PFSK-1 (cell line): ENCODE measurements around the gene PIK3R4.

ENCODE experiments used
- FOXP2 ChIP-seq: optimal IDR thresholded peaks from 2 replicates; pipeline ENCODE3; 2011; ENCODE audit warnings: borderline replicate concordance, control low read depth, inconsistent platforms; ENCODE audit not compliant: insufficient read depth; ENCODE audit errors: extremely low read length, extremely low read depth
- POLR2AphosphoS5 ChIP-seq: IDR thresholded peaks from 2 replicates; pipeline ENCODE4 v1.6.1; 2012; ENCODE audit warnings: low read depth, mild to moderate bottlenecking, control low read depth, low read length, moderate library complexity
- SIN3A ChIP-seq: IDR thresholded peaks from 2 replicates; pipeline ENCODE4 v1.6.1; 2012; ENCODE audit warnings: mild to moderate bottlenecking, low read length, moderate library complexity, borderline replicate concordance; ENCODE audit not compliant: insufficient read depth
- TAF1 ChIP-seq: IDR thresholded peaks from 2 replicates; pipeline ENCODE4 v1.6.1; 2012; ENCODE audit warnings: low read length, control low read depth, borderline replicate concordance; ENCODE audit not compliant: insufficient read depth
- TF ChIP-seq, protein P1 (sequence below), 2 experiments: IDR thresholded peaks; 2 replicates each; pipeline versions ENCODE4 v1.6.1 to v1.8.0; 2011 to 2012; ENCODE audit warnings: low read depth in 2 of 2, low read length in 2 of 2, control low read depth in 1 of 2, inconsistent platforms in 1 of 2, mild to moderate bottlenecking in 1 of 2, moderate library complexity in 1 of 2; ENCODE audit not compliant: insufficient read depth in 1 of 2

- TF ChIP-seq POLR2AphosphoS5, result no peak
- no peak for TF ChIP-seq TAF1
- no peak for TF ChIP-seq SIN3A
- TF ChIP-seq, protein P1, sequence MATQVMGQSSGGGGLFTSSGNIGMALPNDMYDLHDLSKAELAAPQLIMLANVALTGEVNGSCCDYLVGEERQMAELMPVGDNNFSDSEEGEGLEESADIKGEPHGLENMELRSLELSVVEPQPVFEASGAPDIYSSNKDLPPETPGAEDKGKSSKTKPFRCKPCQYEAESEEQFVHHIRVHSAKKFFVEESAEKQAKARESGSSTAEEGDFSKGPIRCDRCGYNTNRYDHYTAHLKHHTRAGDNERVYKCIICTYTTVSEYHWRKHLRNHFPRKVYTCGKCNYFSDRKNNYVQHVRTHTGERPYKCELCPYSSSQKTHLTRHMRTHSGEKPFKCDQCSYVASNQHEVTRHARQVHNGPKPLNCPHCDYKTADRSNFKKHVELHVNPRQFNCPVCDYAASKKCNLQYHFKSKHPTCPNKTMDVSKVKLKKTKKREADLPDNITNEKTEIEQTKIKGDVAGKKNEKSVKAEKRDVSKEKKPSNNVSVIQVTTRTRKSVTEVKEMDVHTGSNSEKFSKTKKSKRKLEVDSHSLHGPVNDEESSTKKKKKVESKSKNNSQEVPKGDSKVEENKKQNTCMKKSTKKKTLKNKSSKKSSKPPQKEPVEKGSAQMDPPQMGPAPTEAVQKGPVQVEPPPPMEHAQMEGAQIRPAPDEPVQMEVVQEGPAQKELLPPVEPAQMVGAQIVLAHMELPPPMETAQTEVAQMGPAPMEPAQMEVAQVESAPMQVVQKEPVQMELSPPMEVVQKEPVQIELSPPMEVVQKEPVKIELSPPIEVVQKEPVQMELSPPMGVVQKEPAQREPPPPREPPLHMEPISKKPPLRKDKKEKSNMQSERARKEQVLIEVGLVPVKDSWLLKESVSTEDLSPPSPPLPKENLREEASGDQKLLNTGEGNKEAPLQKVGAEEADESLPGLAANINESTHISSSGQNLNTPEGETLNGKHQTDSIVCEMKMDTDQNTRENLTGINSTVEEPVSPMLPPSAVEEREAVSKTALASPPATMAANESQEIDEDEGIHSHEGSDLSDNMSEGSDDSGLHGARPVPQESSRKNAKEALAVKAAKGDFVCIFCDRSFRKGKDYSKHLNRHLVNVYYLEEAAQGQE (IDR thresholded peaks at IDR 0.05; ENCODE audit: insufficient read depth in 1 of 2, low read depth in 2 of 2, low read length in 2 of 2), result no peak
- no peak for TF ChIP-seq FOXP2
These were observed 34.9 kb downstream of the PIK3R4 start for GRCh38 chr3:130711565-130712324.
